22Rv1 (cell line): ENCODE data around the gene JUND.

Experiments
- ZFX ChIP-seq: fragments of 450-650 bp; IDR thresholded peaks from 2 replicates; pipeline ENCODE4 v1.6.1; 2017; ENCODE audit warnings: antibody characterized with exemption, borderline replicate concordance
- TF ChIP-seq, protein P1 (sequence below): fragments of 450-650 bp; IDR thresholded peaks from 2 replicates; pipeline ENCODE4 v1.5.1; 2017; ENCODE audit warnings: mild to moderate bottlenecking

DNA sequence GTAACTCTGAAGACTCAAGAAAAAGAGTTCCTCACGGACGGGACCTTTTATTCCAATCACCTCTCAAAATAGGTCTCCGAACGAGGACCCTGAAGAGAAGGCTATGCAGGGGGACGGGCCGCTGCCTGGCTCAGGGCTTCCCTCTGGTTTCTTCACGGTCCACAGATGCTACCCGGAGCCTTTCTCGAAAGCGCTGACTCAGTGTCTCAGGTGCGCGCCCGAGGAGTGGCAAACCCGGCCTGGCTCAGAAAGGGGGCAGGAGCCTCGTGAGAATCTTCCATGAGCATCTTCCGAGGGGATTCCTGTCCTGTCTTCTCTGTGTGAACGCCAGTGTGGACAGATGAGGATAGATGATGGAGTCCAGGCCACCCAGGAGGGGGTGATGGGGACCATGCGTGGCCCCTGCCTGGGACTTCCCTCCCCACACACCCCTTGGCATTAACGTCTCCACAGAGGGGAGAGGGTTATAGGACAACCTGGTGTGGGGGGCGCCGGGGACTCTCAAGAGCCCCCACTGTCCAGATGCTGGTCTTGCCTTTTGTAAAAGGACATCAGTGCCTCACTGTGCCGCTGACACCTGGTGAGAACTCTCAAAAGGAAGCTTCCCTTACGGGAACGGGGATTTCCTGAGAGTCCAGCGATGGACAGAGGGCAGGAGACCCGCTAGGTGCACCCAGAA lies 24.9 kb upstream of the JUND start:
- TF ChIP-seq, protein P1, sequence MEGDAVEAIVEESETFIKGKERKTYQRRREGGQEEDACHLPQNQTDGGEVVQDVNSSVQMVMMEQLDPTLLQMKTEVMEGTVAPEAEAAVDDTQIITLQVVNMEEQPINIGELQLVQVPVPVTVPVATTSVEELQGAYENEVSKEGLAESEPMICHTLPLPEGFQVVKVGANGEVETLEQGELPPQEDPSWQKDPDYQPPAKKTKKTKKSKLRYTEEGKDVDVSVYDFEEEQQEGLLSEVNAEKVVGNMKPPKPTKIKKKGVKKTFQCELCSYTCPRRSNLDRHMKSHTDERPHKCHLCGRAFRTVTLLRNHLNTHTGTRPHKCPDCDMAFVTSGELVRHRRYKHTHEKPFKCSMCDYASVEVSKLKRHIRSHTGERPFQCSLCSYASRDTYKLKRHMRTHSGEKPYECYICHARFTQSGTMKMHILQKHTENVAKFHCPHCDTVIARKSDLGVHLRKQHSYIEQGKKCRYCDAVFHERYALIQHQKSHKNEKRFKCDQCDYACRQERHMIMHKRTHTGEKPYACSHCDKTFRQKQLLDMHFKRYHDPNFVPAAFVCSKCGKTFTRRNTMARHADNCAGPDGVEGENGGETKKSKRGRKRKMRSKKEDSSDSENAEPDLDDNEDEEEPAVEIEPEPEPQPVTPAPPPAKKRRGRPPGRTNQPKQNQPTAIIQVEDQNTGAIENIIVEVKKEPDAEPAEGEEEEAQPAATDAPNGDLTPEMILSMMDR = no peak
- no peak for TF ChIP-seq ZFX
